GM21737 (cell line): ENCODE results near the gene RTL3.

Experiments
- ATAC-seq: cut with Tn5 transposase; IDR thresholded peaks from one replicate; pipeline ENCODE4 v1.9.1; 2021; ENCODE audit warnings: mild to moderate bottlenecking, moderate library complexity; ENCODE audit not compliant: unreplicated experiment

Gene RTL3

GRCh38 chrX:78619834-78620233 is 39.3 kb downstream of the RTL3 start:
- no peak for ATAC-seq

GRCh38 chrX:78618987-78619386 is 40.1 kb downstream of the RTL3 start:
- no peak for ATAC-seq

DNA sequence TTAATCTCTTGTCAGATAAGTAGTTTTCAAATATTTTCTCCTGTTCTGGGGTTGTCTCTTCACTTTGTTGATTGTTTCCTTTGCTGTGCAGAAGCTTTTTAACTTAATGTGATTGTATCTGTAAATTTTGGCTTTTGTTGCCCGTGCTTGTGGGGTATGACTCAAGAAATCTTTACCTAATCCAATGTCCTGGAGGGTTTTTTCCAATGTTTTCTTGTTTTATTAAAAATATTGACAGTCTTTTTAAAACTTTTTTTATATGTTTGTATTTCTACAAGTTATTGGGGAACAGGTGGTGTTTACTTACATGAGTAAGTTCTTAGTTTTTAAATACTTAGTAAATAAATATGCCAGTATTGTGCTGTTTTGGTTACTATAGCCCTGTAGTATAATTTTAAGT is 44.9 kb downstream of the RTL3 start:
- ATAC-seq = no peak
